PFSK-1 (cell line): ENCODE data around the gene MMP12. TPM values are rescaled to one million over a fixed set of nuclear protein-coding genes. Genes with fewer than 3 reads are reported as not detected.

Experiments used
- FOXP2 ChIP-seq: optimal IDR thresholded peaks from 2 replicates; pipeline ENCODE3; 2011; ENCODE audit warnings: borderline replicate concordance, control low read depth, inconsistent platforms; ENCODE audit not compliant: insufficient read depth; ENCODE audit errors: extremely low read length, extremely low read depth
- POLR2AphosphoS5 ChIP-seq: IDR thresholded peaks from 2 replicates; pipeline ENCODE4 v1.6.1; 2012; ENCODE audit warnings: low read depth, mild to moderate bottlenecking, control low read depth, low read length, moderate library complexity
- SIN3A ChIP-seq: IDR thresholded peaks from 2 replicates; pipeline ENCODE4 v1.6.1; 2012; ENCODE audit warnings: mild to moderate bottlenecking, low read length, moderate library complexity, borderline replicate concordance; ENCODE audit not compliant: insufficient read depth
- TAF1 ChIP-seq: IDR thresholded peaks from 2 replicates; pipeline ENCODE4 v1.6.1; 2012; ENCODE audit warnings: low read length, control low read depth, borderline replicate concordance; ENCODE audit not compliant: insufficient read depth
- polyA plus RNA-seq: library from polyadenylated mRNA; unstranded; fragments of >200 nt; gene quantifications from one replicate; pipeline ENCODE4 v1.2.1, GENCODE V29; 2012; ENCODE audit warnings: low read depth, missing spikeins; ENCODE audit not compliant: insufficient read length
- TF ChIP-seq, protein P1 (sequence below), 2 experiments: IDR thresholded peaks; 2 replicates each; pipeline versions ENCODE4 v1.6.1 to v1.8.0; 2011 to 2012; ENCODE audit warnings: low read depth in 2 of 2, low read length in 2 of 2, control low read depth in 1 of 2, inconsistent platforms in 1 of 2, mild to moderate bottlenecking in 1 of 2, moderate library complexity in 1 of 2; ENCODE audit not compliant: insufficient read depth in 1 of 2

Gene MMP12
- not detected for polyA plus RNA-seq

- TF ChIP-seq, protein P1, sequence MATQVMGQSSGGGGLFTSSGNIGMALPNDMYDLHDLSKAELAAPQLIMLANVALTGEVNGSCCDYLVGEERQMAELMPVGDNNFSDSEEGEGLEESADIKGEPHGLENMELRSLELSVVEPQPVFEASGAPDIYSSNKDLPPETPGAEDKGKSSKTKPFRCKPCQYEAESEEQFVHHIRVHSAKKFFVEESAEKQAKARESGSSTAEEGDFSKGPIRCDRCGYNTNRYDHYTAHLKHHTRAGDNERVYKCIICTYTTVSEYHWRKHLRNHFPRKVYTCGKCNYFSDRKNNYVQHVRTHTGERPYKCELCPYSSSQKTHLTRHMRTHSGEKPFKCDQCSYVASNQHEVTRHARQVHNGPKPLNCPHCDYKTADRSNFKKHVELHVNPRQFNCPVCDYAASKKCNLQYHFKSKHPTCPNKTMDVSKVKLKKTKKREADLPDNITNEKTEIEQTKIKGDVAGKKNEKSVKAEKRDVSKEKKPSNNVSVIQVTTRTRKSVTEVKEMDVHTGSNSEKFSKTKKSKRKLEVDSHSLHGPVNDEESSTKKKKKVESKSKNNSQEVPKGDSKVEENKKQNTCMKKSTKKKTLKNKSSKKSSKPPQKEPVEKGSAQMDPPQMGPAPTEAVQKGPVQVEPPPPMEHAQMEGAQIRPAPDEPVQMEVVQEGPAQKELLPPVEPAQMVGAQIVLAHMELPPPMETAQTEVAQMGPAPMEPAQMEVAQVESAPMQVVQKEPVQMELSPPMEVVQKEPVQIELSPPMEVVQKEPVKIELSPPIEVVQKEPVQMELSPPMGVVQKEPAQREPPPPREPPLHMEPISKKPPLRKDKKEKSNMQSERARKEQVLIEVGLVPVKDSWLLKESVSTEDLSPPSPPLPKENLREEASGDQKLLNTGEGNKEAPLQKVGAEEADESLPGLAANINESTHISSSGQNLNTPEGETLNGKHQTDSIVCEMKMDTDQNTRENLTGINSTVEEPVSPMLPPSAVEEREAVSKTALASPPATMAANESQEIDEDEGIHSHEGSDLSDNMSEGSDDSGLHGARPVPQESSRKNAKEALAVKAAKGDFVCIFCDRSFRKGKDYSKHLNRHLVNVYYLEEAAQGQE (IDR thresholded peaks at IDR 0.05; ENCODE audit: insufficient read depth in 1 of 2, low read depth in 2 of 2, low read length in 2 of 2), result no peak
Measured at GRCh38 chr11:102874852-102875251, at the start of gene MMP12. MMP12 (minus strand) TSS chr11:102874982; CDS start chr11:102874937, 45 bp downstream.

DNA sequence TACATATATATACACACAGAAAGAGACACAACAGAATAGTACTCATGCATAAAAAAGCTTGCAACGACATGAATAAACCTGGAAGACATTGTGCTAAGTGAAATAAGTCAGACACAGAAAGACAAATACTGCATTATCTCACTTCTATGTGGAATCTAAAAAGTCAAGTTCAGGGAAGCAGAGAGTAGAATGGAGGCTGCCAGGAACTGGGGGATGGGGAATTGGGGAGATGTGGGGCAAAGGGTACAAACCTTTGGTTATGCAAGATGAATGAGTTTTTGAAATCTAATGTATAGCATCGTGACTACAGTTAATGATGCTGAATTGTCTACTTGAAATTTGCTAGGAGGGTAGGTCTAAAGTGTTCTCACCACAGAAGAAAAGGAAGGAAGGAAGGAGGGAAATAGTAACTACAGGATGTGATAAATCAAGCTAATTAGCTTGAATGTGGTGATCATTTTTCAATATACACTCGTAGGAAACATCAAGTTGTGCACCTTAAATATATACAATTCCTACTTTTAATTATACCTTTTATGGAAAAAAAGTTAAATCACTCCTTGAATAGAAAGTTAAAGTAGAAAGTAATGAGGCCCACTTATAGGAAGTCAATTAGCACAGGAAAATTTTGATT lies 46.9 kb upstream of the MMP12 start:
- no peak for TF ChIP-seq FOXP2
- no peak for TF ChIP-seq POLR2AphosphoS5
- TF ChIP-seq SIN3A, result no peak
- TF ChIP-seq TAF1, result no peak
- TF ChIP-seq, protein P1 (IDR thresholded peaks at IDR 0.05; ENCODE audit: insufficient read depth in 1 of 2, low read depth in 2 of 2, low read length in 2 of 2), result no peak

DNA sequence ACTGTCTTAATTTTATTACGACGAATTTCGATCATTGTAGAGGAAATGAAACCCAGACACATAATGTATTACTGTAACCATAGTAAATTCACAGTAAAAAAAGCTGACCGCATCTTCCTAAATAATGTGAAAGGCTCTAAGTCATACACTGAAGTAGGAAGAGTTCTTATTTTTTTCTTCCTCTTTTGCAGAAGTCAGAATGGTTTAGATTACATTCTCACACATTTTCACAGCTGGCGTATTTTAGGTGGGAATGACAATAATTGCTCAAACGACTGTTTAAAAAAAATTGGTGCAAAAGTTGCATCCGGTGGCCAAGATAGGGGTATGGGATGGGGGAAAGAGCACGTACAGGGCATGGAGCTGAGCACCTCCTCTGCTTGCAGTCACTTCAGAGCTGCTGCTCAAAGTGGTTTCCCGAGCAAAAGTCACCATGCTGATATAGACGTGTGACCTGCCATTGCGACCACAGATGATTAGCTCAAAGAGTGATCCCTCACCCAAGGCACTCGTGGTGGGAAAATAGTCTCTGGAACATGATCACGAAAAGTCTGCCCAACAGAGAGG lies 45.4 kb upstream of the MMP12 start:
- TF ChIP-seq, protein P1 (IDR thresholded peaks at IDR 0.05; ENCODE audit: insufficient read depth in 1 of 2, low read depth in 2 of 2, low read length in 2 of 2), result no peak
- TF ChIP-seq FOXP2 (no peak), SIN3A (no peak)

DNA sequence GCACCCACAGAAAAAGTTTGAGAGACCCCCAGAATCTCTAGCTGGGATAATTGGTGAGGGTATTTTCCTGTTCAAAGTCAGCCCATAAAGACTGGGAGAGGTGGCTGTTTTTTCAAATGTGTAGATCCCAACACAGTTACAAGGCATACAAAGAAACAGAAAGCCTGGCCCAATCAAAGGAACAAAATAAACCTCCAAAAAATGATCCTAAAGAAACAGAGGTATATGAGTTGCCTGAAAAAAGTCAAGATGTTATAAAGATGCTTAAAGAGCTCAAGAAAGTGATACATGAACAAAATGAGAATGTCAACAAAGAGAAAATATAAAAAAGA lies 40.2 kb upstream of the MMP12 start:
- no peak for TF ChIP-seq SIN3A

DNA sequence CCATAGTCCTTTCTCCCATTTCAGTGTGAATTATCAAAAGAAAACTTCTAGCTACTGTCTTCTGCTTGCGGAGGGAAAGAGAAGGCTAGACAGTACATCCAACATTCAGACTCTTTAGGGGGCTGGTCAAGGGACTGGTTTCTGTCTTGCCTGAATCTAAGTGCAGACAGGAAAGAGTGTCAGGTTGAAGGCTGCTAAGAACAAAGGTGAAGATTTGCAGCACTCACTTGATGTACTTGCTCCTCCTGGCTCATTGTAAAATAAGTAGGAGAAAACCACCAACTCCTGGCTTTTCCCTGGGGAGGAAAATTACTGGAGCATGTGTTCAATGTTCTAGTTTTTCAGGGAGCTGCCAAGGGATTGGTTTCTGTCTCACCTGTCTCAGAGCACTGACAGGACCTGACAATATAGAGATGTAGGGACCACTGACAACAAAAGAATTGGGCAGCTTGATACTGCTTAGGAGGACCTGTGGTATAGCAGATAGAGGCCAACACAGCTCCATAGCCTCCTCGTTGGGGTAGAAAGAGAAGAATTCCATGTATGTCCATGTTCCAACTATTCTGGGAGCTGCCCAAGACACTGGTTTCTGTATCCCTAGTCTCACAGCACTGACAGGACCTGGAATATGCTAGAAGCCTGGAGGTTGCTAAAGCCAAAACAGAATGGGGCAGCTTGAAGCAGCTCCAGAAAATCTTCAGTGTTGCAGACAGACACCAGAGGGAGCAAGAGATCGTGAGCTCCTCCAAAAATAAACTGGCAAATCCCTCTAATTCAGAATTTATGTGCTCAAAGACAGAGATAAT lies 39.7 kb upstream of the MMP12 start:
- TF ChIP-seq SIN3A (no peak), TAF1 (no peak), POLR2AphosphoS5 (no peak), FOXP2 (no peak)
- TF ChIP-seq, protein P1 (IDR thresholded peaks at IDR 0.05; ENCODE audit: insufficient read depth in 1 of 2, low read depth in 2 of 2, low read length in 2 of 2), result no peak
